Neural progenitor cell (in vitro differentiated cells): ENCODE data around the gene SLC17A2.

Source experiments
- CTCF ChIP-seq: fragments of 200-600 bp; sonication (generic); IDR thresholded peaks from 2 replicates; pipeline ENCODE4 v1.5.1; 2017; ENCODE audit warnings: antibody characterized with exemption, mild to moderate bottlenecking
- EZH2 ChIP-seq: fragments of 200-600 bp; sonication (generic); IDR thresholded peaks from 2 replicates; pipeline ENCODE4 v1.6.1; 2017; ENCODE audit warnings: antibody characterized with exemption, mild to moderate bottlenecking, moderate library complexity

GRCh38 chr6:25952535-25952934 is 22.0 kb upstream of the SLC17A2 start:
- TF ChIP-seq EZH2 (no peak), CTCF (no peak)
